PC-9 (cell line): ENCODE data around the gene EDEM1.

ENCODE experiments used
- CTCF ChIP-seq: fragments of 200-600 bp; sonication (generic); conservative IDR thresholded peaks from 2 replicates; pipeline ENCODE4 v1.6.1; 2017; ENCODE audit warnings: mixed run types, antibody characterized with exemption, mild to moderate bottlenecking, moderate library complexity
- EZH2 ChIP-seq: fragments of 200-600 bp; sonication (generic); IDR thresholded peaks from 2 replicates; pipeline ENCODE4 v1.8.0; 2017; ENCODE audit warnings: antibody characterized with exemption, low read depth

GRCh38 chr3:5143464-5143863 is 44.0 kb upstream of the EDEM1 start:
- TF ChIP-seq CTCF = no peak
- TF ChIP-seq EZH2 = no peak
